Breast epithelium (tissue), 3 donors: Measurements from ENCODE around the gene BPGM.
"Not testable (repeated sequence)": the region's sequence is repeated elsewhere in the genome, so short reads cannot be mapped to it uniquely, and the experiment has no call there.

Experiments
- POLR2A ChIP-seq: fragments of 450-650 bp; IDR thresholded peaks from one replicate; pipeline ENCODE4 v1.6.1; 2016; ENCODE audit warnings: antibody characterized with exemption, mild to moderate bottlenecking, moderate library complexity
- POLR2AphosphoS5 ChIP-seq, 3 donors: sonication (generic); formaldehyde crosslinking; IDR thresholded peaks; one replicate each; pipeline ENCODE4 v1.6.1; 2017; ENCODE audit warnings: antibody characterized with exemption in 3 of 3
- TF ChIP-seq, protein P1 (sequence below), 3 donors: fragments of 450-650 bp; IDR thresholded peaks; one replicate each; pipeline ENCODE4 v1.5.1; 2016 to 2017; ENCODE audit warnings: antibody characterized with exemption in 3 of 3, mild to moderate bottlenecking in 3 of 3, moderate library complexity in 3 of 3

DNA sequence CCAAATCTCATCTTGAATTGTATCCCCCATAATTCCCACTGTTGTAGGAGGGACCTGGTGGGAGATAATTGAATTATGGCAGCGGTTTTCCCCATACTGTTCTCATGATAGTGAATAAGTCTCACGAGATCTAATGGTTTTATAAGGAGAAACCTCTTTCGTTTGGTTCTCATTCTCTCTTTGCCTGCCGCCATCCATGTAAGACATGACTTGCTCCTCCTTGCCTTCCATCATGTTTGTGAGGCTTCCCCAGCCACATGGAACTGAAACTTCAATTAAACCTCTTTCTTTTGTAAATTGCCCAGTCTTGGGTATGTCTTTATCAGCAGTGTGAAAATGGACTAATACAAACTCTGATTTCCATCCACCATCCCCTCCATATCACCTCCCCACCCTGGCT lies 4.7 kb upstream of the BPGM start:
- TF ChIP-seq, protein P1, sequence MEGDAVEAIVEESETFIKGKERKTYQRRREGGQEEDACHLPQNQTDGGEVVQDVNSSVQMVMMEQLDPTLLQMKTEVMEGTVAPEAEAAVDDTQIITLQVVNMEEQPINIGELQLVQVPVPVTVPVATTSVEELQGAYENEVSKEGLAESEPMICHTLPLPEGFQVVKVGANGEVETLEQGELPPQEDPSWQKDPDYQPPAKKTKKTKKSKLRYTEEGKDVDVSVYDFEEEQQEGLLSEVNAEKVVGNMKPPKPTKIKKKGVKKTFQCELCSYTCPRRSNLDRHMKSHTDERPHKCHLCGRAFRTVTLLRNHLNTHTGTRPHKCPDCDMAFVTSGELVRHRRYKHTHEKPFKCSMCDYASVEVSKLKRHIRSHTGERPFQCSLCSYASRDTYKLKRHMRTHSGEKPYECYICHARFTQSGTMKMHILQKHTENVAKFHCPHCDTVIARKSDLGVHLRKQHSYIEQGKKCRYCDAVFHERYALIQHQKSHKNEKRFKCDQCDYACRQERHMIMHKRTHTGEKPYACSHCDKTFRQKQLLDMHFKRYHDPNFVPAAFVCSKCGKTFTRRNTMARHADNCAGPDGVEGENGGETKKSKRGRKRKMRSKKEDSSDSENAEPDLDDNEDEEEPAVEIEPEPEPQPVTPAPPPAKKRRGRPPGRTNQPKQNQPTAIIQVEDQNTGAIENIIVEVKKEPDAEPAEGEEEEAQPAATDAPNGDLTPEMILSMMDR (IDR thresholded peaks at IDR 0.05), result not testable (repeated sequence)
- not testable (repeated sequence) for TF ChIP-seq POLR2A; POLR2AphosphoS5 (IDR thresholded peaks at IDR 0.05)
